ENCODE measurements around the gene TMEM156.
"Not testable (repeated sequence)": the region's sequence is repeated elsewhere in the genome, so short reads cannot be mapped to it uniquely, and the experiment has no call there.

The TMEM156 gene

DNA sequence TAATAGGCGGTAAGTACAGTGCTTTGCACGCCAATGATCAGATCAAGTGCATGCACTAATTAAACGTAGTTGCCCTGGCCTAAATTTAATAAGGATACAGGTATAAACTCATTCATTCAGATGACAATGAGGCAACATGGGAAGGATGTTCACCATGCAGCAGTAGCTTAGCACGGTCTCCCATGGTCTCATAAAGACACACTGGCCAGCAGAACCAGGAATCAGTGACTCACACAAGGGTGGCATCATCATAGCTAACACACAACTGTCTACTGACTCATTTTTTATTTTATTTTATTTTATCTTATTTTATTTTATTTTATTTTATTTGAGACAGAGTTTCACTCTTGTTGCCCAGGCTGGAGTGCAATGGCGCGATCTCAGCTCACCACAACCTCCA lies 42.7 kb downstream of the TMEM156 start:
- no peak for DNase-seq

DNA sequence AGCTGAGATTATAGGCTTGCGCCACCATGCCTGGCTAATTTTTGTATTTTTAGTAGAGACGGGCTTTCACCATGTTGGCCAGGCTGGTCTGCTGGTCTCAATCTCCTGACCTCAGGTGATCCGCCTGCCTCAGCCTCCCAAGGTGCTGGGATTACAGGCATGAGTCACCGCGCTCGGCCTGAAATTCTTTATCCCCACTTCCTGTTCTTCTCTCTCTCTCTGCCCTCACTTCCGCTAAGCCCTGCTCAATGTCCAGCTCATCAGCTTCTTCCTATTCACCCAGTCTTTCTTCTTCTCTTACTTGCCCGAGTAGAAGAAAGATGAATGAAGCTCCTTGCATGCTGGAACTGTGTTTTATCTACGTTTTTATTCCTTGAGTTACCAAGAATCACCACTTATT lies 43.9 kb downstream of the TMEM156 start:
- not testable (repeated sequence) for DNase-seq

DNA sequence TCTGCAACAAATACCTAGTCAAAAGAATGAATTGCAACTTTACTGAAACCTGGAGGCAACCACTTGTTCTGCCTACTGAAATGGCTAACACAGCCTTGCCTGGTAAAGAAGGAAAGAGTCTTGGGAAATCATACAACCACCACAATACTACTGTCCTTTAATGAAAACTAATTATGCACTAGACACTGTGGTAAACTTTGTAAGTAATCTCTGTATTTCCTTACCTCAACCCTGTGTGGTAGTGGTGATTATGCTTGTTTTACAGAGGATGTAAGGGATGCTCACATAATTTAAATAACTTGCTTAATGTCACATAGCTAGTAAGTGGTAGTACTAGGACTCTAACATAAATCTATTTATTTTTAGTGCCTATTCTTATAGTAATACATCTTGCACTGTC lies 44.7 kb downstream of the TMEM156 start:
- DNase-seq: no peak

DNA sequence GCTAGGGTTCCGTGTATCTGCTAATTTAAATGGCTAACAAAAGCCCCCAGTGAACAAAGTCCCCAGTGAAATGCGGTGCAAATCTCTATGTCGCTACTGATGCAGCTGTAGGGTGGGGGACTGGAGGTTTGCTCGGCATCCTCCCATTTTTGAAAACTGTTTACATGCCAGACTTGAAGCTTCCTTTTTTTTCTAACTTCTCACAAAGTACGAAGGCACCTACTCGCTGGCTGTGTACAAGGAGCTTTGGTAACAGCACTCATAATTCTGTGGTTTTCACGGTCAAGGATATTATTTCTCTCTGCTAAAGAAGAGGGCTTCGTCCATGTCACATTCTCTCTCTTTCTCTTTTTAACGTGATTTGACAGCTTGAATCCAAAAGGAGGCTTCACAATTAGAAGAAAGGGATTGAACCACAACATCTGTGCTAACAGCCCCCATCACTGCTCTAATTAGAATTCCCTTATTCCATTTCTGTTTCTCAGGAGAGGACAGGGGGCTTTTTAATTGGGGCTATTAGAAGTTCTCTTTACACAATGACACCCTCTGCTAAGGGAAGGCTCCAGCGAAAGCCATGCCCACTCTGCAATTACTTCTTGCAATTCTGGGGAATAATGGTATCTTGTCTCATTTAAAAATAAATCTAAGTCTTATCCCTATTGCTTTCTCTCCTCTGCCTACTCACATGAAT lies 46.7 kb downstream of the TMEM156 start:
- DNase-seq: no peak

DNA sequence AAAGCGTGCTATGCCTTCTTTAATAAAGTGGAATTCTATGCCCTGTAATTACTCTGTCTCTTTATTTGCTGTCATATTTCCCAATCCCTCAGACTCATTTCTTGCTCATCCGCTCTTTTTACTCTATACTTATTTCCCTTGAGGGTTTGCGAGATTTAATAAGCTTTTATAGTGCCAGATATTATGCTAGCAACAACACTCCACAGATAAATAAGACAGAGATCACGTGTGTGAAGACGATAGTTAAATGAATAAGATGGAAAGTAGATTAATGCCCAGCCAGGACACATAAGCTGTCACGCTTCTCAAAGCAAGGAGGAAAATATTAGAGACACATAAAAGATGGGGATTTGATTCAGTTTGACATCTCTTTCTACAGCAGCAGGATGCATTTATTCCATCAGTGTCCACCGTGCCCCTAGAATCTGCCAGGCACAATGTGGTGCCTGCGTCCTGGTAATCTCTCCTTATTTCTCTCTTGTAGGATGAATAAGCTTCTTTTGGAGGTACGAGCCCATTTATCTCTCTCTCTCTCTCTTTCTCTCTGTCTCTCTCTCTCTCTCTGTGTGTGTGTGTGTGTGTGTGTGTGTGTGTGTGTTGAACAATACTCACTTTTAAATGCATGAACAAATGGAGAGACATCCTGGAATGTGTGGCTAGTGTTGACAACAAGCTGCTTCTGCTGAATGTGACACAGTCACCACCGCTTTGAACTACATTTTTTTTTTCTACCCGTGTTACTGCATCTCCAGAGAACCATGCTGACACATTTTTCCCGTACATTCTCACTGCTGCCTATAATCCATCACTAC lies 48.2 kb downstream of the TMEM156 start:
- no peak for DNase-seq

DNA sequence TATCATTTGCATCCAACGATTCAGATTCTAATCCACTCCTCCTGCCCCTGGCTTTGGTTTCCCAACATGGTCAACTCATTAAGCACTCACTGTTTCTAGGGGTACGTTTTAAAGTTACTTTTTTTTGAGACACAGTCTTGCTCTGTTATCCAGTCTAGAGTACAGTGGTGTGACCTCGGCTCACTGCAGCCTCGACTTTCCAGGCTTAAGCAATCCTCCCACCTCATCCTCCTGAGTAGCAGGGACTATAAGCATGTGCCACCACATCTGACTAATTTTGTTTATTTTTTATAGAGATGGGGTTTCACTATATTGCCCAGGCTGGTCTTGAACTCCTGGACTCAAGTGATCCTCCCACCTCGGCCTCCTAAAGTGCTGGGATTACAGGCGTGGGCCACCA lies 48.9 kb downstream of the TMEM156 start:
- no peak for DNase-seq

DNA sequence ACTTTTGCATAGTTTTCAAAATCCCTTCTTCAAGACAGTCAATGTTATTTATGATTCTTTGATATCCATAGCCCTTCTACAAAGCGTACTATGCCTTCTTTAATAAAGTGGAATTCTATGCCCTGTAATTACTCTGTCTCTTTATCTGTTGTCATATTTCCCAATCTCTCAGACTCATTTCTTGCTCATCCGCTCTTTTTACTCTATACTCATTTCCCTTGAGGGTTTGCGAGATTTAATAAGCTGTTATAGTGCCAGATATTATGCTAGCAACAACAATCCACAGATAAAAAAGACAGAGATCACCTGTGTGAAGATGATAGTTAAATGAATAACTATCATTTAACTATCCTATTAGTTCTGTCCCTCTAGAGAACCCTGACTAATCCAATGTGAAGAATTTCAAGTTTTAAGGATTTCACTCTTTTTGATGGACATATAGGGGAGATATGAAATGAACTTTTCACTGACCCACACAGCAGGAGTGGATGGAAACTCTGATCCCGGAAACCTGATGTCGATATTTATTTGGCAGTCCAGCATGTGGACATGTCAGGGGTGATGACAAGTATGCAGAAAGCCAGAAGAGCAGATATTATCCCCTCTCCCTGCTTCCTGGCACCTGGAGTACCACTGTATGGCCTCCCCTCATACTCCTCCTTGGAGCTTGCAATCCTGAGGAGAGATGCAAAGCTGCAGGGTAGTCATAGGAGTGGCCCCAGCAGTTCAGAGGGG lies 49.7 kb downstream of the TMEM156 start:
- no peak for DNase-seq

DNA sequence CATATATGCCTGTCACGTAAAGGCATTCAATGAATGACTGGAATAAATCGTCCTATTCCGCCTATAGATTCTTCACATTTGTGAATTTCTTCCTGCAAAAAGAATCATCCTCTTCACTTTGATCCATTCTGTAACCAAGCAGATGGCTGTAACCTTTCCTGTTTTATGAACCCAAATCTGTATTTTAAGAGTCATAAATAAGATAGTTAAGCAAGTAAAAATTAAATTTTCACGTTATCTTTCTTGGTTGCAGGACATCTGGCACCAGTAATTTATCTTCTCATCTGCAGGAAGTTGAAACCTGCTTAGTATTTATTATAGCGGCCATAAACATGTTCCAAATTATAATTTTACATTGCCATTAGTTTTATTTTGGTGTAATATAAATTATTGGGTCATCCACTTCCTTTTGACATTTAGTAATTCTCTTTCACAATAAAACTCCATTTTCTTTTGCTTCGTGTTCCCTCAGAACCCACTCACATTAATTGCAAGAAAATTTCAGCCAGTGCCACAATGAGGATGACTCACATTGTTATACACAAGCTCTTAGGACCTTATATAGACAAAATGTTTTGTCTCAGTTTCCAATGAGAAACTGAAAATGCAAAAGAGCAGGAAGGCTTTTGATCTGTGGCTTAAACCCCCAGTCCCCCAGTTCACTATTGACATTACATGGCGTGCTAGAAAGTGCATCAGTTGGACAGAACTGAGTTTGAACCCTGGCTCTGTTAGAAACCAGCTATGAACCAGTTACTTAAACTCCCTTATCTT lies 51.1 kb downstream of the TMEM156 start:
- no peak for DNase-seq

DNA sequence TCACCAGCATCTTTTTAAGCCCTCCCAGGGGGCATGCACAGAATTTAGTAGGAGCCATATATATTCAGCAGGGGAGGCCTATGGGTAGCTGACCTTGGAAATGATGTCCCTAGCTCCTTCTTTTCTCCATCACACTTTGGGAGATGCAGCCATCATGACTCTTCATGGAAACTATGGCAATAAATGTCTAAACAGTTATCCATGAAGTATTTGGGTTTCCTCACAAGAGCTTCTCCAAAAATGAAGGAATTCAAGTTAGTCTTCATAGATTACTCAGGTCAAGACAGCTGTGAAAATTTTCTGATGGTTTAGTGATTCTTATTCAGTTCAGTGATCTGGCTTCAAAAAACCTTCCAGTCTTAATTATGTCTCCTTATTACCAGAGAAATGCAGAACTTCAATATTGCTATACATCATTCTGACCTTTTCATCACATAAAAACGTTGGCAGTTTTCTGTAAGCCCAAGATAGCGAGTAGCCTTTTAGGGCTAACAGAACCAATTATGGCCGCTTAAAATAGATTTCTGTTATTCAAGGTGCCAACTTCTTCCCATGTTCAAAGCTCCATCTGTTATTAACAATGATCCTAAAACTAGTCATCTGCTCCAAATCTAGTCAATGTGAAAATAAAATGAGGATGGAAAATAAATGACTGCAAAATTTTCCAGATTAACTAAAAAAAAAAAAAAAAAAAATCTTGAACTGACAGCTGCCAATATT lies 52.5 kb downstream of the TMEM156 start:
- no peak for DNase-seq

DNA sequence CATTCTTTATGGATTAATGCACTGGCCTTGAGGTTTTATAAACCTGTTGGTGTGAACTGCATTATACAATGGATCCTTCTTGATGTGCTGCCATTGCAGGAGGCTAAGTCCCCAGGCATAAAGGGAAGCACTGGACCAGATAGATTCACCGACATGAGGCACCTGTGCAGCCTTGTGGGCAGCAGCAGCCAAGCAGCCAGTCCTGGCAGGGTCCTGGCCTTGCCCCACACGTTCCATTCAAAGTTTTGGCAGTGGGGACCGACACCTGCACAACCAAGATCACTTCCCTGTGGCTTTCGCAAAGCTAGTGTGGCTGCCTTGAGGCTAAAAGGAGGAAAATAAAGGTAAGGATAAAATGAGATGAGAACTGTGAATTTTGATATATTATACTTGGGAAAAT lies 53.1 kb downstream of the TMEM156 start:
- DNase-seq: no peak

DNA sequence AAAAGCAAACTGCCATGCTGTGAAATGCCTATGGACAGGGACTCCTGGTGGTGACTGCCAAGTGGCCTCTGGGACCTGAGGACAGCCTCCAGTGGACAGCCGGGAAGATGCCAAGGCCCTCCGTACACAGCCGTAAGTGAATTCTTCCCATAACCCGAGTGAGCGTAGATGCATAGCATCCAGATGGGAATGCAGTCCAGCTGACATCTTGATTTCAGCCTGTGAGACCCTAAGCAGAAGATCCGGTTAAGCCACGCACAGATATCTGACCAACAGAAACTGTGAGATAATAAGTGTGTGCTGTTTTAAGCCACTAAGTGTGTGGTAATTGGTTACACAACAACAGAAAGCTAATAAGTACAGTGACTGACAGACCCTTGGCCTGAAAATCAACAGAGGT lies 55.9 kb downstream of the TMEM156 start:
- no peak for DNase-seq

DNA sequence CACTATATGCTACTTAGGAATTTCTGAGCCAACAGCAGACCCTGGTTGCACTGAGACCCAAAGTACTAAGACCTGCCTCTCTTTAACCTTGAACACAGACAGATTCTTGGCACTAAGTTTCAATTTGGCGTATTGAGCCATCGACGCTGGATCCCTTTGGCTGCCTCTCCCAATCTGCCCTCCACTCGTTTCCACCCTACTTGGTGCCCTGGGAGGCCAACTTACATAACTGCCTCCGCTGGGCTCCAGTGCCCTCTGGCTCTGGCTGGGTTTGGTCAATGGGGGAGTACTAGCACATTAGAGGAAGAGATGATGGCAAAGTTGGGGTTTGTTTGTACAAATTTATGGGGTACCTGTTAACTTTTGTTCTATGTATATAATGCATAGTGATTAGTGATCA lies 63.5 kb downstream of the TMEM156 start:
- no peak for DNase-seq

DNA sequence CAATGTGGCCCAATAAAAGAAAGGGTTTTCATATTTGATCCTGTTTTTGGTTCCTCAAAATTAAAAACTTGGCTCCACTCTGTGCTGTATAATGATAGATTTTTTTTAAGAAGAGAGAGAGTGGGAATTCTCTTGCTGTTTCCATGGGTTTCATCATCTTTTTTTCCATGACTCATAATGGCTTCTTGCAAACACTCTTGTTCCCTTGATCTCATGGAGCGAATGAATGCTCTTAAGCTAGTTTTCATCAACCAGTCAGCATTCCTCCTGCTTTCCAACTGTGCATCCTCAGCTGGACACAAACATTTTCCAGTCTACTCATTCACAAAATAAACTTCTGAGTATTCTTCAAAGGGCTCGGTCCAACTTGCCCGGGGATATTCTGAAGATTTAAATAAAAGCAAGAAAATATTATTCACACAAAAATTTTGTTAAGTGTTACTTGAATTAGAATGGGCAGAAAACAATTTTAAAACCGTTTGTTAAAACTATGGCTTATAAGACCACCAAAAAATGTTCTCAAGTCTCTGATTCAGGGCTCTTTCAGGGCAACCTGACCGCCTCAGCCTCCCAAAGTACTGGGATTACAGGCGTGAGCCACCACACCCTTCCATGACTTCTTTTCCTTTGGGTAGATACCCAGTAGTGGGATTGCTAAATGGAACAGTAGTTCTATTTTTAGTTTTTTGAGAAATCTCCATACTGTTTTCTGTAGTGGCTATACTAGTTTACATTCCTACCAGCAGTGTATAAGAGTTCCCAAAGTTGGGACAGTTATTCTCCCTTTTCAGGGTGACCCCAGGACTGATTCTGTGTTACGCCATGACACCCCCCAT lies 64.7 kb downstream of the TMEM156 start:
- DNase-seq: no peak

DNA sequence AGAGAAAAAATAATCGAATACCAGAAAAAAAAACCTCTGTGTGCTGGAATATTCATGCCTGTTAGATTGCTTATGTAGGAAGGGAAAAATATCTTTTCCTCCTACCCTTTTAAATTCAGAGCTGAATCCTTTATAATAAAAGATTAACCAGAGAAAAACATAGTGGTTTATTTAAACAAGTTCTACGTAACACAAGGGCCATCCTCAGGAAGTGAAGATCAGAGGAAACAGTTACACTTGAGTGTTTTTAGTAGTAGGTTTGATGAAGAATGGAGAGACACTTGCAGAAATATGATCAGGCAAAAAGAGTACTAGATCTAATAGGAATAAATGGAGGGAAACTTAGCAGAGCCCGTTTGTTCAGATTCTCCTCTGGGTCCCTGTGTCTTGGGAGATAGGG lies 66.3 kb downstream of the TMEM156 start:
- DNase-seq: no peak

DNA sequence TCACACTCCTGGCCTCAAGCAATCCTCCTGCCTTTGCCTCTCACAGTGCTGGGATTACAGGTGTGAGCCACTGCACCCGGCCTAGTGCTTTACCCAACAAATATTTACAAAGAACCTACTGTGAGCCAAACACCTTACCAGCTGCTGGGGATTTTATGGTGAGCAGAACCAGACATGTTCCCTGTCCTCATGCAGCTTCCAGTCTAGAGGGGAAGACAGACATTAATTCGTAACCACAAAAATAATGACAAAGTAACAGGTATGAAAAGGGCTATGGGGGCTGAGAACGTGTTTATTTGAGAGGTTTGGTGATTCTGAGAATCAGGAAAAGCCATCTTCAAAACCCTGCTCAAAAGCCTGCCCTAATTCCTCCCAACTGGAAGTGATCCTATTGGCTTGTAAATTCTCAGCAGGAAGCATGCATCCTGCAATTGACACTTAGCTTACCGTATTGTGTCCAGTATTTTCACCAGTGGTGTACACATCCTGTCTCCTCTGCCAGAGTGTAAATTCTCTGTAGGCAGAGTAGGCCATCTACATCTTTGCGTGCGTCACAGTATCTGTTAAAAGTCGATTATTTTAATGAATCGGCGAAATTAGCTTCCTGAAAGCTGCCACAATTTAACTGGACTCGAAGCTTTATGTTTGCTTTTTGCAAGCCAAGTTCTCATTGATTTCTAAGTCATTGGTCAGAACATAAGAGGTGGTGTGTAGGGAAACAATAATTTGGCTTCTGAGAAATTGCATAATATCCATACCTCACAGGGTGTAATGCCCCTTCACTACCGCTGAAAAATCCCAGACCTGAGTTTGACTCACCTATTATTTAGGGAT lies 67.0 kb downstream of the TMEM156 start:
- no peak for DNase-seq

DNA sequence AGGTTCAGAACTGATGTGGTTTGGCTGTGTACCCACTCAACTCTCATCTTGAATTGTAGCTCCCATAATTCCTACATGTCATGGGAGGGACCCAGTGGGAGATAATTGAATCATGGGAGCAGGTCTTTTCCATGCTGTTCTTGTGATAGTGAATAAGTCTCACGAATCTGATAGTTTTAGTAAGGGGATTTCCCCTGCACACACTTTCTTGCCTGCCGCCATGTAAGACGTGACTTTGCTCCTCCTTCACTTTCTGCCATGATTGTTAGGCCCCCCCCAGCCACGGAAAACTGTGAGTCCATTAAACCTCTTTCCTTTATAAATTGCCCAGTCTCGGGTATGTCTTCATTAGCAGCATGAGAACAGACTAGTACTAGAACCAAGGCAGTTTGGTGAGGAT lies 73.0 kb downstream of the TMEM156 start:
- not testable (repeated sequence) for DNase-seq

DNA sequence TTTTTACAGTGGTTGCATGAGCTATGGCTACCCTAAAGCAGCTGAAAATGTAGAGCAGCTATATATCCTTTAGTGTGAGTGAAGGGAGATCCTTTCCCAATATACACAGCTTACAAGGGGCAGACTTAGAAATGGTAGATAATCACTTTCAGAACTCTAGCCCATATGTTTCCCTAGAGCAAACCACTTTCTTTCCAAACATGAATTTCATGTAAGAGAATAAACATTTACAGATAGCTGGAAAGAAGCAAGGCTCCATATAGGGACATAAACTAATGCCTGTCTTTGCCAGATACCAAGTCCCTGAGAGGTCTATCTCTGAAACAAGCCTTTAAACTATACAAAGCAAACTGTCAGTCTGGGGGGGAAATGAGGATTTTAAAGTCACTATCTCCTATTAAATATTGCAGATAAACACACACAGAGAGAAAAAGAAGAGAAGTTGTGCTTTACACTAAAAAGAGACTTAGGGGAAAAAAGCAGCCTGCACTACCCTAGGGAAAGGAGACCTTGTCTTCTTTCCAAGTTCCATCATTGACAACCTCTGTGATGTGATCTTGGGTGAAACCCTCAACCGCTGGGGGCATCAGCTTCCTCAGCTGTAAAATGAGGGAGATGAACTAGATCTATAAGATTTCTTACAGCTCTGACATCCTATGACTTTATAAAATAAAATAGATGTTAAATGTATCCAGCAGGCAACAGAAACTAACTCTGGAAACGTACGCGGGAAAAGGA lies 73.6 kb downstream of the TMEM156 start:
- DNase-seq: no peak

DNA sequence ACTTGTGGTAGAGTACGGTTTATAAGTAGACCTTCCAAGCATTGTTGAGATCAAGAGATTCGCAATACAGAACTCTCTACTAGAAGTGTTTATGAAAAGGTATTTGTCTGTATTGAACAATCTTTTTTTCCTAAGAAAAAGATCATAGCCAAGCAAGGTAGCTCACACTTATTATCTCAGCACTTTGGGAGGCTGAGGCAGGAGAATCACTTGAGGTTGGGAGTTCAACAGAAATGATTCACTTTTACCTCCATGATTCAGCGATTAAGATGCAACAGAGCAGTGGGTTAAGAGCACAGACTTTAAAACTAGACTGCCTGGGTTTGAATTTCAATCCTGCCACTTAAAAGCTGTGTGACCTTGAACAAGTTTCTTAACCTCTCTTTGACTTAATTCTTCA lies 74.3 kb downstream of the TMEM156 start:
- no peak for DNase-seq

DNA sequence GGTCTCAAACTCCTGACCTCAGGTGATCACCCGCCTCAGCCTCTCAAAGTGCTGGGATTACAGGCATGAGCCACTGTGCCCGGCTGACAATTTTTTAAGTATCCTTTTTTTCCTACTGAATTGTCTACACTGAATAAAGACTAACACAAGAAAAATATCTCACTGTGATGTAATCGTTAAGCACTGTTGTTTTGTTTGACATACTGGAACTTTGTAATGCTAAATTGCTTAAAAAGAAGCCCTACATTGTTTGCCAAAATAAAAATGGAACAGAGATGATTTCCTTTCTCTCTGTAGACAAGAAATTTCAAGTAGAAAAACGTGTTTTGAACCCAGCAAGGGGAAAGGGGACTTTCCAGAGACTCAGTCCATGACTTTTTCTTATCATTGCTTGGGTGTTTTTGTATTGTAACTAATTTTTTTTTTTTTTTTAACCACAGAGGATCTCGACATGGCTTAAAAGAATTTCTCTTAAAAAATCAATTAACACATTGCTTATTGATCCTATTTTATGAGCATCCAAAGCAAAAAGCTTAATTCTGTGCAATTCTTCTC lies 74.9 kb downstream of the TMEM156 start:
- no peak for DNase-seq
